Esophagus mucosa (tissue), 1 donor: Measurements from ENCODE around the gene PCDHGA2. TPM values are rescaled to one million over a fixed set of nuclear protein-coding genes. Genes with fewer than 3 reads are reported as not detected.
A peak's percentile ranks its signal among the peaks of the same experiment; 100 is the strongest.
"Not testable (repeated sequence)": the region's sequence is repeated elsewhere in the genome, so short reads cannot be mapped to it uniquely, and the experiment has no call there.

Experiments used
- ATAC-seq: fragments of 200-7000 bp; cut with Tn5 transposase; one replicate; pipeline ENCODE4 v1.9.1; 2020
- total RNA-seq: library from RNA; stranded (reverse); gene quantifications from one replicate; pipeline ENCODE4 v1.2.4, GENCODE V29; 2023
- donor health status: DM: yes; HTN: yes; CAD: no.

The PCDHGA2 gene
- total RNA-seq, 1 donor from 2014 or later: 0.68 TPM

GRCh38 chr5:141349917-141350619 is 11.5 kb downstream of the PCDHGA2 start, which contains the start of gene PCDHGB1:
PCDHGB1 (plus strand) TSS chr5:141350099; CDS start chr5:141350261, 162 bp downstream.
- no peak for ATAC-seq

- no peak for ATAC-seq
Measured at GRCh38 chr5:141351591-141351990, 13.0 kb downstream of the PCDHGA2 start.

- ATAC-seq: no peak
Measured at GRCh38 chr5:141354900-141355469, 16.4 kb downstream of the PCDHGA2 start, which contains the start of gene PCDHGA4. PCDHGA4 (plus strand) TSS chr5:141355021; CDS start chr5:141355108, 87 bp downstream.

GRCh38 chr5:141355641-141356040 is 17.1 kb downstream of the PCDHGA2 start:
- ATAC-seq: no peak

GRCh38 chr5:141356133-141356532 is 17.6 kb downstream of the PCDHGA2 start:
- no peak for ATAC-seq

GRCh38 chr5:141356950-141357349 is 18.4 kb downstream of the PCDHGA2 start:
- no peak for ATAC-seq

GRCh38 chr5:141359790-141360426 is 21.3 kb downstream of the PCDHGA2 start, which contains the start of gene PCDHGB2:
PCDHGB2 (plus strand) TSS chr5:141359994; CDS start chr5:141360136, 142 bp downstream.
- ATAC-seq: no peak

- ATAC-seq: no peak
Measured at GRCh38 chr5:141360685-141361084, 22.1 kb downstream of the PCDHGA2 start.

GRCh38 chr5:141362719-141363118 is 24.2 kb downstream of the PCDHGA2 start:
- ATAC-seq: no peak

GRCh38 chr5:141363952-141364660 is 25.5 kb downstream of the PCDHGA2 start, which contains the start of gene PCDHGA5:
PCDHGA5 (plus strand) TSS chr5:141364162; CDS start chr5:141364331, 169 bp downstream.
- no peak for ATAC-seq

GRCh38 chr5:141366016-141366896 is 27.7 kb downstream of the PCDHGA2 start:
- ATAC-seq: no peak

- peak; percentile 62 for ATAC-seq
Measured at GRCh38 chr5:141369994-141370848, 31.7 kb downstream of the PCDHGA2 start, which contains the start of gene PCDHGB3. PCDHGB3 (plus strand) TSS chr5:141370242; CDS start chr5:141370395, 153 bp downstream.

GRCh38 chr5:141371572-141372475 is 33.3 kb downstream of the PCDHGA2 start:
- no peak for ATAC-seq

- ATAC-seq: no peak
Measured at GRCh38 chr5:141373673-141374317, 35.2 kb downstream of the PCDHGA2 start, which contains the start of gene PCDHGA6. PCDHGA6 (plus strand) TSS chr5:141373891; CDS start chr5:141374084, 193 bp downstream.

- ATAC-seq: no peak
Measured at GRCh38 chr5:141374627-141375026, 36.1 kb downstream of the PCDHGA2 start.

- not testable (repeated sequence) for ATAC-seq
Measured at GRCh38 chr5:141375444-141376155, 37.0 kb downstream of the PCDHGA2 start.

GRCh38 chr5:141382469-141383294 is 44.1 kb downstream of the PCDHGA2 start, which contains the start of gene PCDHGA7:
PCDHGA7 (plus strand) TSS chr5:141382742; CDS start chr5:141382900, 158 bp downstream.
- no peak for ATAC-seq
